Activated naive CD8-positive, alpha-beta T cell treated with anti-CD3 and anti-CD28 coated beads for 36 hours (primary cell): ENCODE results near the gene RRAS2. TPM values are rescaled to one million over a fixed set of nuclear protein-coding genes. Genes with fewer than 3 reads are reported as not detected.

Experiments
- DNase-seq: peaks from one replicate; pipeline ENCODE4 v3.0.0; 2021
- H3K27ac Mint-ChIP-seq: one replicate; pipeline ENCODE4 v1.8.0; 2022; ENCODE audit warnings: mild to moderate bottlenecking, moderate library complexity, mixed read lengths
- H3K27me3 Mint-ChIP-seq: one replicate; pipeline ENCODE4 v1.8.0; 2022; ENCODE audit warnings: mild to moderate bottlenecking, mixed read lengths
- H3K36me3 Mint-ChIP-seq: one replicate; pipeline ENCODE4 v1.8.0; 2021; ENCODE audit warnings: mild to moderate bottlenecking, mixed read lengths
- H3K4me1 Mint-ChIP-seq: one replicate; pipeline ENCODE4 v1.8.0; 2021; ENCODE audit warnings: mixed read lengths
- H3K4me3 Mint-ChIP-seq: one replicate; pipeline ENCODE4 v1.8.0; 2022; ENCODE audit warnings: mild to moderate bottlenecking, moderate library complexity, mixed read lengths
- H3K9me3 Mint-ChIP-seq: one replicate; pipeline ENCODE4 v1.8.0; 2022; ENCODE audit warnings: mixed read lengths
- total RNA-seq, 2 experiments: library from RNA; stranded (reverse); gene quantifications; one replicate each; pipeline ENCODE4 v1.2.3, GENCODE V29; 2021

Gene RRAS2
- total RNA-seq, 2 experiments from 2014 or later, result 70.7 to 72.7 TPM

DNA sequence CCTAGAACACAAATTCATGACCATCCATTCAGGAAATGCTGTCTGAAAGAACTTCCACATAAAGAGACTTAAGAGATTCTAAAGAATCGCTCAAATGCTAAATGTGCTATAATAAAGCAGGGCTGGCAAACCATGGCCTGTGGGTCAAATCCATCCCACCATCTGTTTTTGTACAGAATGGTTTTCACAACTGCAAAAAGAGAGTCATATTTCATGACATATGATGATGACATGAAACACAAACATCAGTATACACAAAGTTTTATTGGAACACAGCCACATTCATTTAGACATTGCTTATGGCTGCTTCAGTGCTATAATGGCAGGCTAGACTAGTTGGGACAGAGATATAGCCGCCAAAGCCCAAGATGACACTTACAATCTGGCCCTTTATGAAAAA, 85.1 kb downstream of the RRAS2 start:
- no peak overlapping the region for H3K4me3 Mint-ChIP-seq
- no peak overlapping the region for H3K27ac Mint-ChIP-seq
- H3K9me3 Mint-ChIP-seq, result peaks cover 3% of the 10 kb centered on the region
- DNase-seq, result no peak
- H3K36me3 Mint-ChIP-seq, result peaks cover 37% of the 10 kb centered on the region
- H3K27me3 Mint-ChIP-seq, result no peaks in the 10 kb centered on the region
- peaks cover 21% of the 10 kb centered on the region for H3K4me1 Mint-ChIP-seq

DNA sequence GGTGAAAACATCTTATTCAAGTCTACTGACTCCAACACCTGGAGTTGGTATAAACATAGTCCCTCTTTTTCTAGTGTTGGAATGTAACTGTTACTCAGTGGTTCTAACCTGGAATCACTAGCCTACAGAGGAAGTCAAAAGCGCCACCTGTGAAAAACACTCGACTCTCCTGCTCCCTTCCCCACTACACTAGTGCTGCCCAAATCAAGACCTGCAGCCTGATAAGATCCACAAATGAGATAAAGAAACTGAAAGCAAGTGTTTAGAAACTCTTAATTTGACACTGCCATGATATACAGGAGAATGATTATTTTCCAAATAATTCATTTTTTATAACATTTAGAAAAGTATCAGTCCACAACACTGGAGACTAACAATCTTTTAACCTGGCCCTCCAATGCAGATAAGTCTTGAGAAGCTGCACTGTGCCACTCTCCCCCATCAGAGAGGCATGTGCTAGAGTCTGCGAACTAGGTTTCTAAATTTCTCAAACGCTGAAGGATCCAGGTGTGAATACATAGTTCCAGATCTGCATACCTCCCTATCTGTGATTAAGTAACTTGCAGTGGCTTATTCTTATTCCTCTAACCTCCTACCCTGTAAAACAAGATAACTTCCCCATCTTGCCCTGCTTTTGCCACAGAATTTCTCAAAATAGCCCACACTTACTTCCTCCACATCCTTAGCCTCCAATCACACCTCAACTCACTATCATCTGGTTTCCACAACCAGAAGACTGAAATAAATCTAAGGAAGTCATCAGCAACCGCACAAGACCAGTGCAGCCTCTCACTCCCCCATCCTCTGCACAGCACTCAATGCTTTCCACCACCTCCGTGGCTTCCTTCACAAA, 88.1 kb downstream of the RRAS2 start:
- Mint-ChIP-seq H3K27ac (peak overlapping the region; percentile 76), H3K36me3 (peaks cover 37% of the 10 kb centered on the region), H3K4me3 (peak overlapping the region; percentile 30), H3K27me3 (no peaks in the 10 kb centered on the region), H3K4me1 (peaks cover 19% of the 10 kb centered on the region), H3K9me3 (no peaks in the 10 kb centered on the region)
- peak; percentile 18 for DNase-seq

DNA sequence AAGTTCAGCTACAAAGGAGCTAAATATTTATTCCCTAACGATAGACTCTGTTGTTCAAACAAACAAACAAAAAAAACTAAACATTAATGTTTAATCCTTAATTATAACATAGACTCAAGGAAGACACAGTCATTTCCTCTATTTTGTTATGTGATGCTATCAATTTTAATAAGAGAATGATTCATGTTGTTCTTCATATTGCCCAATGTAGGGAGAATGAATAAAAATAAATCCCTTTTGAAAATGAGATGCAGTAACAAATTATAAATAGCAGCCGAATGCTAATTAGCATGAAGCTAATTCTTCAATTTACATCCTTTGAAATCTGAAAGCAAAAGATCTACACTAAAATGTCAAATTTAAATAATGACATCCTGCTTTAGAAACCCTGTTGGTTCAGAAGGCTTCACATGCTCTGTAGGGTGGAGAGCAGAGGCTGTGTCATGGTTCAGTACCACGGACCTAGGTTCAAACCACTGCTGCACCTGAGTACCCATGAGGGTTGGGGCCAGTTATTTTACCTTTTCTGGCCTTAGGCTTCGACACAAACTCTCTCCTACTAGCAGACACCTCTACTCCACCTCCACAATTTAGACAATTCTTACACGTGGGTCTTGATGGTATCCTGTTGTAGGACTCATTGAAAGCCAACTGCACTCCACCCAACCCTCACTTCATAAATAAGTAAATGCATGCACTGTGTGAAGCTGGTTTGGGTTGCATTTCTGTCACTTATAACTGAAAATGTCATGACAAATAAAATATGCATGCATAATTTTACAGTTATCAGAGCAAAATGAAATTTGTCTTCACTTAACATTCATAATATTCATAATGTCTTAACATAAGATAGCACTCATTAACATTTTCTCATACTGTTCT, 89.0 kb downstream of the RRAS2 start:
- Mint-ChIP-seq H3K36me3 (peaks cover 39% of the 10 kb centered on the region), H3K27ac (no peak overlapping the region), H3K4me3 (no peak overlapping the region), H3K9me3 (no peaks in the 10 kb centered on the region), H3K4me1 (peaks cover 19% of the 10 kb centered on the region), H3K27me3 (no peaks in the 10 kb centered on the region)
- DNase-seq, result no peak

DNA sequence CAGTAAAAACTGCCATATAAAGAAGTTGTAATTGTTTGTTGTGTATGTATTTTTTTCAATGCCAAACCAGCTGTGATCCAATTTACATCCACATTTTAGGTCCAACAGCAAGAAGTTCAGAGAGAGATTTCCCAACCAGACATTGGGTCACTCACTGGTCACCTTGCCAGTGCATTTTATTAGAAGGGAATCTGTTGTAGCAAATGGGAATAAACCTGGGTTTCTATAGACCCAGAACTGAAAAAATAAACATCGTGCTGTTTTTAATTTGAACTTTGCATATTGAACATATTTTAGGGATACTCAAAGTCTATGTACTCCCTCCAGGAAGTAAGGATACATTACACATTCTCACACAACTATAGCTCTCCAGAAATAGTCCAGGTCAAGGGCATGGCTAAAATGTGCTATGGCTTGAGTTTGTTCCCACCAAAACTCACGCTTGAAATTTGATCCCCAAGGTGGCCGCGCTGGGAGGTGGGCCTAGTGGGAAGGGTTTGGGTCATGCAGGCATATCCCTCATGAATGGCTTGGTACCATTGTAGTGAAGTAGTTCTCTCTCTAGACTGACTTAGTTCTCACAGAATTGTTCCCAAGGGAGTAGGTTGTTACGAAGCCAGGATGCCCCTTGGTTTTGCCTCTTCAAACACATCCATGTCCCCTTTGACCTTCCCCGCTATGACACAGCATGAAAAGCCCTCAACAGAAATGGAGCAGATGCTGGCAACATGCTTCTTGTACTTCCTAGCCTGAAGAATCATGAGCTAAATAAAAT, 90.9 kb downstream of the RRAS2 start:
- Mint-ChIP-seq H3K4me3 (no peak overlapping the region), H3K36me3 (peaks cover 37% of the 10 kb centered on the region), H3K4me1 (peaks cover 19% of the 10 kb centered on the region), H3K9me3 (no peaks in the 10 kb centered on the region), H3K27ac (no peak overlapping the region), H3K27me3 (no peaks in the 10 kb centered on the region)
- DNase-seq, result no peak

DNA sequence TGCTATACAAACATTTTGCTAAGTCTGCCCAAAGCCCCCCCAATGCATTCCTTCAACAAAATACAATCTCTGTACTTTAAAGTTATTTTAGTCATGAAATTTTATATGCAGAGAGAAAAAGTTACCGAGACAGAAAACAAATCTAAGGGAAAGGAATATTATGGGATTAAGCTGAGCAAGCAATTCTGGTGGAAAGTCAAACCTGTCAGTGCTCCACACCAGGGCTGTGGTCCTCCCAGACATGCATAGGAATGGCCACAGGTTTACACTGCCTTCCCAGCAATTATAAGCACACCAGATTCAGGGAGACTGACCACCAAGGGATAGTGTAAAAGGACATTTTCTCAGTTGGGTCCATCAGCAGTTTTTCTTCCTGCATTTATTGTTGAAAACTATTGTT, 92.4 kb downstream of the RRAS2 start:
- no peaks in the 10 kb centered on the region for H3K27me3 Mint-ChIP-seq
- DNase-seq, result no peak
- peaks cover 12% of the 10 kb centered on the region for H3K4me1 Mint-ChIP-seq
- no peaks in the 10 kb centered on the region for H3K9me3 Mint-ChIP-seq
- no peak overlapping the region for H3K4me3 Mint-ChIP-seq
- H3K36me3 Mint-ChIP-seq, result peaks cover 28% of the 10 kb centered on the region
- no peak overlapping the region for H3K27ac Mint-ChIP-seq

DNA sequence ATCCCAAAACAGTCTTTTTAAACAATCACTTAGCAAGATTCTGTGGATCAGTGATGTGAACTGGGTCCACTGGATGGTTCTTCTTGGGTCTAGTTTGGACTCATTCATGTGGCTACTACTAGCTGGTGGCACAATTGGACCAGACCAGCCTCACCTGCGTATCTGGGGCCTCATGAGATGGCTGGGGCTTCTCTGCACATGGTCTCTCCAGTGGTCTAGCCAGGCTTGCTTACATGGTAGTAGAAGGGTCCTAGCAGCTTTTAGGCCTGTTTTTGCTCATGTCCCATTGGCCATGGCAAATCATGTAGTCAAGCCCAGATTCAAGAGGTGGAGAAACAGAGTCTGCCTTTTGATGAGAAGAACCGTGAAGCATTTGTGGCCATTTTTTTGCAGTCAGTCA, 94.0 kb downstream of the RRAS2 start:
- Mint-ChIP-seq H3K27ac (no peak overlapping the region), H3K36me3 (peaks cover 23% of the 10 kb centered on the region), H3K4me1 (no peaks in the 10 kb centered on the region), H3K27me3 (no peaks in the 10 kb centered on the region), H3K9me3 (no peaks in the 10 kb centered on the region), H3K4me3 (no peak overlapping the region)
- DNase-seq, result no peak

DNA sequence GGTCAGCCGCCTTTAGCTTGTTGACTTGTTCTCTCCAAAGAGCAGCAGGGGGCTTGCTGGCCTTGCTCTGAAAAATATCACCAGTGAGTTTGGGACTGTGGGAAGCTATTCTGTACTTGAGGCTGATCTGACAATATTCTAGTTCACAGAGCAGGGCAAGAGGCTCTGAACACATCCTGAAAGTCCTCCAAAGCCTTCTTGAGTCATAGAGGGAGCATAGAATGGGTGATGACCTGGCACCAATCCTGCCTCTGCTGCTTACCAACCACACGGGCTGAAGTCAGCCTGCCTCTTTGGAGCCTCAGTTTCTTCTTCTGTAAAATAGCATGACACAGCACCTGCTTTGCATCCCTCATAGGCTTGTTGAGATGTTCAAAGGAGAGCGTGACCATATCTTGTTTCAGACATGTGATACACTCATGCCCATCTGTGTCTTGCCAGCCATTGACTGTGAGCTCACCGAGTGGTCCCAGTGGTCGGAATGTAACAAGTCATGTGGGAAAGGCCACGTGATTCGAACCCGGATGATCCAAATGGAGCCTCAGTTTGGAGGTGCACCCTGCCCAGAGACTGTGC, 96.6 kb downstream of the RRAS2 start:
- DNase-seq, result no peak
- Mint-ChIP-seq H3K36me3 (peaks cover 18% of the 10 kb centered on the region), H3K4me3 (no peak overlapping the region), H3K27ac (no peak overlapping the region), H3K27me3 (no peaks in the 10 kb centered on the region), H3K9me3 (no peaks in the 10 kb centered on the region), H3K4me1 (no peaks in the 10 kb centered on the region)

DNA sequence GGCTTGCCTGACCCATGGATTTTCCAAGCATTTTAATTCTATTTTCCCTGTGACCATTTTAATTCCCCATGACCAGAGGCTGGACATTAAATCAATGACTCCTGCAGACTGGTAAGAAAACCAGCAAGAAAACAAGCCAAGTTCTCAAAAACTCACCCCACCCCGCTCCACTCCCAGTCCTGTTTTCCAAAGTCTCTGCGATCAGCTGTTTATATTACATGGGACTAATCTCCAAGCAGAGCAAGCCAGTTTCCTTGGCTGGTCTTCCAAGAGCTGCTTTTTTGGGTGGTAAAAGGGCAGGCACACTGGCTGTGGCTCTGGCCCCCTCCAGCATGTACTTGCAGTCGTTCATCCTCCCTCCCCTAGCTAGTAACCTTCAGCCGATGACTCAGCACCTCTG, 97.9 kb downstream of the RRAS2 start:
- no peaks in the 10 kb centered on the region for H3K4me1 Mint-ChIP-seq
- H3K9me3 Mint-ChIP-seq, result no peaks in the 10 kb centered on the region
- no peak overlapping the region for H3K4me3 Mint-ChIP-seq
- DNase-seq, result no peak
- H3K36me3 Mint-ChIP-seq, result peaks cover 16% of the 10 kb centered on the region
- no peaks in the 10 kb centered on the region for H3K27me3 Mint-ChIP-seq
- H3K27ac Mint-ChIP-seq, result peak overlapping the region; percentile 54

DNA sequence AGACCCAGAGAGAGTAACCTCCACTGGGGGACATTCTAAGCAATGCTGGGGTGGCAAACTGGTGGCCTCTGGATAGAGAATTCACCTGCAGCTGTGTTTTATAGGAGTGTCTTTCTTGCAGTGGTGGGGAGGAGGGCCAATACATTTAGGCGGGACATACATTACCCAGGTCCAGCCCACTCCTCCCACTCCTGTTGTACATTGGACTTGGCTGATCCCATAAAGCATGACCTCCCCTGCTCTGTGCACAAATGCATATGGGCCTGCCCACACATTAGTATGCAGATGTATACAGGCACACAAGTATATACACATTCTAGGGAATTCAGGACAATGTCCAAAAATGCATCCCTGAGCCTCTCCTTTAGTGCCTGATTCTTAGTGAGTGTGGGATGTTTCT, 99.1 kb downstream of the RRAS2 start:
- Mint-ChIP-seq H3K9me3 (no peaks in the 10 kb centered on the region), H3K4me3 (no peak overlapping the region), H3K27ac (no peak overlapping the region), H3K27me3 (no peaks in the 10 kb centered on the region), H3K4me1 (no peaks in the 10 kb centered on the region), H3K36me3 (peaks cover 5% of the 10 kb centered on the region)
- no peak for DNase-seq

DNA sequence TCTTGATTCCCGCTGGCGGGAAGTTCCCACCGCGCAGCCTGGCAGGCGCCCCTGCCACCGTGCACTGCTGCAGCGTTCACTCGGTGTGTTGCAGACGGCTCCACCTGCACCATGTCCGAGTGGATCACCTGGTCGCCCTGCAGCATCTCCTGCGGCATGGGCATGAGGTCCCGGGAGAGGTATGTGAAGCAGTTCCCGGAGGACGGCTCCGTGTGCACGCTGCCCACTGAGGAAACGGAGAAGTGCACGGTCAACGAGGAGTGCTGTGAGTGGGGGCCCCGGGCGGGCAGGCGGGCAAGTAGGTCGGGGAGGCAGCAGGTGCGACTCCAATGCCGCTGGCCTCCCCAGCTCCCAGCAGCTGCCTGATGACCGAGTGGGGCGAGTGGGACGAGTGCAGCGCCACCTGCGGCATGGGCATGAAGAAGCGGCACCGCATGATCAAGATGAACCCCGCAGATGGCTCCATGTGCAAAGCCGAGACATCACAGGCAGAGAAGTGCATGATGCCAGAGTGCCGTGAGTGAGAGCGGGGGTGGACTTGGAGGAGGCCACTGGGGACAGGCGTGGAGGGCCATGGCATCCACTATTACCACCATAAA, 99.7 kb downstream of the RRAS2 start:
- Mint-ChIP-seq H3K27ac (no peak overlapping the region), H3K36me3 (peaks cover 3% of the 10 kb centered on the region), H3K4me3 (no peak overlapping the region), H3K9me3 (no peaks in the 10 kb centered on the region), H3K27me3 (no peaks in the 10 kb centered on the region), H3K4me1 (no peaks in the 10 kb centered on the region)
- DNase-seq, result no peak

DNA sequence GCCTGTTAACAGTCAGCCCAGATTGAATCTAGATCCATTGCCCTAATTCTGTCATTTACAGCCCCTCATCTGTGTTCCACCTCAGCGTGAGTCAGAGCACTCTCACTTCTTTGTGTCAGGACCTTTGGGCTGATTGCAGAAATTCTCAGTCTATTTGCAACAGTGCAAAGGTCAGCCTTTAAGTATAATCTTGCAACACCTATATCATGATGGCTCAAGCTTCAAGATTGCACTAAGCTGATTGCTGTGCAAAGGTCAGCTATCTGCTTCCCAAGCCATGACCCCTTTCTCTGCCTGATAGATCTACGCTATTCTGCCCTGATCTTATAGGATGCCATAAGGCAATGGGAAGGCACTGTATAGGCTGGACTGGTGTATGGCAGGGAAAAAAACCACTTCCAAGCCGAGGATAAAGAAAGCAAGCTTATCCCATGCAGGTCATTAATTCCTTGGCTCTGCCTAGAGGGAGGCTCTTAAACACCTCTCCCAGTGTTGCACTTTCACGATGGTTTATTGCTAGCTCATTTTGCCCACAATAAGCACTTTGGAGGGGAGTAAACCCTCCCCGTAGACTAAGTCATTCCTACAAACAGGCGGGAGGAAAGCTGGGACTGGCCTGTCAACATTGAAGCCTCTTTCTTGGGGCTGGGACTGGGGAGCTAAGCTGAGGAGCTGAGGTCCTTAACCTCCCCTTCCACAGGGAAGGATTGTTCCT, 100.6 kb downstream of the RRAS2 start:
- Mint-ChIP-seq H3K4me3 (no peak overlapping the region), H3K27ac (no peak overlapping the region), H3K4me1 (no peaks in the 10 kb centered on the region), H3K36me3 (peaks cover 2% of the 10 kb centered on the region), H3K9me3 (no peaks in the 10 kb centered on the region), H3K27me3 (no peaks in the 10 kb centered on the region)
- DNase-seq, result no peak

DNA sequence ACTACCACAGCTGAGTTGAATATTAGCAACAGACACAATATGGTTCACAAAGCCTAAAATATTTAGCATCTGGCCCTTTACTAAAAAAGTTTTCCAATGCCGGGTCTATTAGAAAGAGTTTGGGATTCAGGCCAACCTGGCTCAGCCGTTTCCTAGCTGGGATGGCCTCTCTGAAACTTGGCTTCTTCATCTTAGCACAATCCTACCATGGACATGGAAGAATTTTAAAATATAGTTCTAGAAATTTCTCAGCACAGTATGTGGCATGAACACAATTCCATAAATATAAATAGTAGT, 103.8 kb downstream of the RRAS2 start:
- no peaks in the 10 kb centered on the region for H3K27me3 Mint-ChIP-seq
- no peak overlapping the region for H3K27ac Mint-ChIP-seq
- no peaks in the 10 kb centered on the region for H3K9me3 Mint-ChIP-seq
- H3K36me3 Mint-ChIP-seq, result no peaks in the 10 kb centered on the region
- DNase-seq, result no peak
- H3K4me3 Mint-ChIP-seq, result no peak overlapping the region
- no peaks in the 10 kb centered on the region for H3K4me1 Mint-ChIP-seq

DNA sequence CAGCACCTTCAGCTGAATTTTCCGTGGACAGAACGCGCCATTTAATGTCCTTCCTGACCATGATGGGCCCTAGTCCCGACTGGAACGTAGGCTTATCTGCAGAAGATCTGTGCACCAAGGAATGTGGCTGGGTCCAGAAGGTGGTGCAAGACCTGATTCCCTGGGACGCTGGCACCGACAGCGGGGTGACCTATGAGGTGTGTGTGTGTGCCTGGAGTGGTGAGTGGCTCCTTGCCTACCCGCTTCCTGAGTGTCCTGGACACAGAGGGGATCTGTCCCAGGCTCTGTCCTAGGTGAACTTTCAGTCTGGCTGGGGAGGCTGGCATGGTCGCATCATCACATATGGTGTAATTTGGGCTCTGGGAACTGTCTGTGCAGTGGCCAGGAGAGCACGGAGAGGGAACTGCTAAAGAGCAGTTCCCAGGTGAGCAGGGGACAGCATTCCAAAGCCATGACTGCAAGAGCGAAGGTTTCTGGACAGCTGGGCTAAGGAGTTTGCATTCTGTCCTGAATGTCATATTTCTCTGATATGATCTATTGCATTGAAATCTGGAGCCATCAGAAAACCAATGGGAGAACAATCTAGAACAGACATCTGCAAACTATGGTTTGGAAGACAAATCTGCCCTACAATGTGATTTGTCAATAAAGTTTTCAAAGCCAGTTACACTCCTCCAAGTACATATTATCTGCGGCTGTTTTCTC, 104.3 kb downstream of the RRAS2 start:
- DNase-seq, result no peak
- H3K36me3 Mint-ChIP-seq, result no peaks in the 10 kb centered on the region
- H3K4me3 Mint-ChIP-seq, result no peak overlapping the region
- no peak overlapping the region for H3K27ac Mint-ChIP-seq
- no peaks in the 10 kb centered on the region for H3K9me3 Mint-ChIP-seq
- no peaks in the 10 kb centered on the region for H3K4me1 Mint-ChIP-seq
- H3K27me3 Mint-ChIP-seq, result no peaks in the 10 kb centered on the region

DNA sequence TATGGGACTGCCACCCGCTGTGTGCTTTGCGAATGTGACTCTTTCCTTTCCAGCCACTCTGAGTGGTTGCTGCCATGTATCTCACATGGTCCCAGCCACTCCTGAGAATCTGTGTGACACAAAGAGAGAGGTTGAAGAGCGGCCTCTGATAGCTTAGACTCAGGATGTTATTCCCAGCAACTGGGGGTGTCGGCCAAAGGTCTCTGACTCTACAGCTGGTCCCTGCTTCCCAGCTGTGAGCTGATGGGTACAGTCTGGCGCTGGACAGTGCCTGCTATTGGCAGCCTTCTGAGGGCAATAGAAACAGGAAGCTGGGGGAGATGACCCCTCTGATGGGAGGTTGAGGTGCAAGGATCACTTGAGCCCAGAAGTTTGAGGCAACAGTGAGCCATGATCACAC, 105.1 kb downstream of the RRAS2 start:
- H3K4me1 Mint-ChIP-seq, result peaks cover 6% of the 10 kb centered on the region
- DNase-seq, result no peak
- H3K9me3 Mint-ChIP-seq, result no peaks in the 10 kb centered on the region
- no peaks in the 10 kb centered on the region for H3K27me3 Mint-ChIP-seq
- no peak overlapping the region for H3K27ac Mint-ChIP-seq
- H3K36me3 Mint-ChIP-seq, result no peaks in the 10 kb centered on the region
- no peak overlapping the region for H3K4me3 Mint-ChIP-seq
